GM23338 (cell line): ENCODE data around the gene CCNB1IP1. TPM values are rescaled to one million over a fixed set of nuclear protein-coding genes. Genes with fewer than 3 reads are reported as not detected.

Source experiments
- ATAC-seq: fragments of 200-7000 bp; cut with Tn5 transposase; 3 replicates; pipeline ENCODE4 v1.9.1; 2020
- DNase-seq: peaks from one replicate; pipeline ENCODE4 v3.0.0-alpha.2; 2015; ENCODE audit warnings: low spot score
- H2AFZ ChIP-seq: fragments of 200-600 bp; sonication (generic); 2 replicates; pipeline ENCODE4 v1.8.0; 2016; ENCODE audit warnings: antibody characterized with exemption, mild to moderate bottlenecking, moderate library complexity
- H3F3A ChIP-seq: fragments of 200-600 bp; sonication (generic); replicated peaks from 2 replicates; pipeline ENCODE4 v1.8.0; 2017; ENCODE audit warnings: antibody characterized with exemption, mixed run types, low read depth
- H3K27ac ChIP-seq: fragments of 200-600 bp; sonication (generic); 2 replicates; pipeline ENCODE4 v1.6.1; 2016; ENCODE audit warnings: low read depth
- H3K27me3 ChIP-seq: fragments of 200-600 bp; sonication (generic); 2 replicates; pipeline ENCODE4 v1.8.0; 2016; ENCODE audit warnings: mild to moderate bottlenecking, mixed run types, moderate library complexity; ENCODE audit not compliant: insufficient read depth
- H3K36me3 ChIP-seq: fragments of 200-600 bp; sonication (generic); 2 replicates; pipeline ENCODE4 v1.8.0; 2016; ENCODE audit warnings: mild to moderate bottlenecking; ENCODE audit not compliant: insufficient read depth
- H3K4me1 ChIP-seq: fragments of 200-600 bp; sonication (generic); 2 replicates; pipeline ENCODE4 v1.8.0; 2016; ENCODE audit warnings: mild to moderate bottlenecking, moderate library complexity; ENCODE audit not compliant: insufficient read depth
- H3K4me2 ChIP-seq: fragments of 200-600 bp; sonication (generic); 2 replicates; pipeline ENCODE4 v1.7.1; 2017; ENCODE audit warnings: mixed run types
- H3K4me3 ChIP-seq: fragments of 200-600 bp; sonication (generic); 2 replicates; pipeline ENCODE4 v1.6.1; 2016; ENCODE audit warnings: mixed run types
- H3K79me2 ChIP-seq: fragments of 200-600 bp; sonication (generic); replicated peaks from 2 replicates; pipeline ENCODE4 v1.8.0; 2017; ENCODE audit warnings: mild to moderate bottlenecking; ENCODE audit not compliant: insufficient read depth
- H3K9me2 ChIP-seq: fragments of 200-600 bp; sonication (generic); 2 replicates; pipeline ENCODE4 v1.8.0; 2017; ENCODE audit not compliant: insufficient read depth
- H4K20me1 ChIP-seq: fragments of 200-600 bp; sonication (generic); replicated peaks from 2 replicates; pipeline ENCODE4 v1.8.0; 2017; ENCODE audit warnings: mild to moderate bottlenecking; ENCODE audit not compliant: insufficient read depth
- H3K27ac Mint-ChIP-seq: 2 replicates; pipeline ENCODE4 v1.8.0; 2020; ENCODE audit warnings: inconsistent platforms, mild to moderate bottlenecking, moderate library complexity, mixed read lengths
- H3K27me3 Mint-ChIP-seq: 3 replicates; pipeline ENCODE4 v1.8.0; 2022; ENCODE audit warnings: low read depth, mild to moderate bottlenecking, moderate library complexity, mixed read lengths, inconsistent platforms; ENCODE audit not compliant: insufficient read depth, poor library complexity
- H3K36me3 Mint-ChIP-seq: 3 replicates; pipeline ENCODE4 v1.8.0; 2021; ENCODE audit warnings: low read depth, mild to moderate bottlenecking, inconsistent platforms, moderate library complexity, mixed read lengths
- H3K4me1 Mint-ChIP-seq: 3 replicates; pipeline ENCODE4 v1.8.0; 2020; ENCODE audit warnings: mild to moderate bottlenecking, inconsistent platforms, mixed read lengths
- H3K4me3 Mint-ChIP-seq: 3 replicates; pipeline ENCODE4 v1.8.0; 2021; ENCODE audit warnings: moderate library complexity, mild to moderate bottlenecking, inconsistent platforms, mixed read lengths
- H3K9me3 Mint-ChIP-seq: 3 replicates; pipeline ENCODE4 v1.8.0; 2020; ENCODE audit warnings: moderate library complexity, mild to moderate bottlenecking, inconsistent platforms, mixed read lengths
- EZH2 ChIP-seq: fragments of 200-600 bp; sonication (generic); IDR thresholded peaks from one replicate; pipeline ENCODE4 v1.8.0; 2017; ENCODE audit warnings: antibody characterized with exemption, mild to moderate bottlenecking, low read depth; ENCODE audit not compliant: unreplicated experiment
- EZH2phosphoT487 ChIP-seq: fragments of 200-600 bp; sonication (generic); IDR thresholded peaks from one replicate; pipeline ENCODE4 v1.8.1; 2018; ENCODE audit warnings: antibody characterized with exemption; ENCODE audit not compliant: unreplicated experiment
- POLR2AphosphoS5 ChIP-seq: IDR thresholded peaks from 2 replicates; pipeline ENCODE4 v1.6.1; 2016; ENCODE audit warnings: antibody characterized with exemption, low read depth
- ZNF114 ChIP-seq: fragments of 250-450 bp; sonication (Bioruptor Pico); IDR thresholded peaks from 2 replicates; pipeline ENCODE4 v1.5.0; 2020; ENCODE audit warnings: mild to moderate bottlenecking, moderate library complexity
- ZNF331 ChIP-seq: fragments of 250-450 bp; sonication (Bioruptor Pico); IDR thresholded peaks from 2 replicates; pipeline ENCODE4 v1.5.0; 2020; ENCODE audit warnings: low read depth, mild to moderate bottlenecking, moderate library complexity
- polyA plus RNA-seq: library from polyadenylated mRNA; unstranded; fragments of >200 nt; fragmentation: Nextera tagmentation; extraction: Ambion mirVana; gene quantifications from 2 replicates; pipeline ENCODE4 v1.2.1, GENCODE V29; 2016
- total RNA-seq: library from RNA; depleted of rRNA; stranded (reverse); fragments of >200 nt; shearing (Covaris generic); gene quantifications from 2 replicates; pipeline ENCODE4 v1.2.3, GENCODE V29; 2014
- TF ChIP-seq, protein P1 (sequence below): fragments of 250-450 bp; sonication (Bioruptor Pico); IDR thresholded peaks from 2 replicates; pipeline ENCODE4 v1.5.0; 2020; ENCODE audit warnings: mild to moderate bottlenecking, moderate library complexity
- TF ChIP-seq, protein P2 (sequence below): IDR thresholded peaks from 2 replicates; pipeline ENCODE4 v1.6.1; 2016; ENCODE audit warnings: antibody characterized with exemption
- TF ChIP-seq, protein P3 (sequence below): IDR thresholded peaks from one replicate; pipeline ENCODE4 v1.6.1; 2018; ENCODE audit warnings: antibody characterized with exemption; ENCODE audit not compliant: unreplicated experiment

CCNB1IP1 gene
- total and polyA plus RNA-seq, 2 experiments from 2014 or later: 108 to 254 TPM

DNA sequence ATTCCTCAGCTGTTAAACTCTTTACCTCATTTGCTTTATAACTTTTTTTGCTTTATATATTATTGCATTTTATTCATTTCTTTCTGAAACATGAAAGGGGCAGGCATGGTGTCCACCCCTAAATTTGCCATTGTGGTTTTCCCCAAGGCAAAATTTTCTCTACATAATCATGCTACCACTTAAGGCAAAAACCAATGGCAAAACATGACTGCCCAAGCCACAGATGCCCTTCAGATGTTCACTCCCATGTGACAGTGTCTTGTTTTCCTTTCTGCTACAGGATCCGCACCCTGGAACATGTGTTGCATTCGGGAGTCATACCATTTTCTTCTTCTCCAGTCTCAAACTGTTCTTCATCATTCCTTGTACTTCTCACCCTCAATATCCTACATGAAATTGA lies 55.7 kb downstream of the CCNB1IP1 start:
- no peak for TF ChIP-seq ZNF114 (CRISPR knock-in tag)
- Histone ChIP-seq H2AFZ (no peak overlapping the region), H3K4me2 (no peak overlapping the region), H3F3A (no peaks in the 10 kb centered on the region), H3K79me2 (no peaks in the 10 kb centered on the region), H3K4me3 (no peak overlapping the region), H3K27me3 (no peaks in the 10 kb centered on the region), H3K9me2 (0 out of 2 replicates have a peak, but pooled peaks cover 6% of the 10 kb centered on the region), H3K4me1 (no peaks in the 10 kb centered on the region), H3K36me3 (peaks cover 8% of the 10 kb centered on the region; the same call in 1 of the 2 replicates), H4K20me1 (no peaks in the 10 kb centered on the region), H3K27ac (no peak overlapping the region)
- no peak for DNase-seq
- Mint-ChIP-seq H3K9me3 (peaks cover 82% of the 10 kb centered on the region), H3K27me3 (peaks cover 10% of the 10 kb centered on the region), H3K4me1 (no peaks in the 10 kb centered on the region), H3K27ac (no peak overlapping the region), H3K4me3 (no peak overlapping the region), H3K36me3 (peaks cover 74% of the 10 kb centered on the region)
- no peak for ATAC-seq

DNA sequence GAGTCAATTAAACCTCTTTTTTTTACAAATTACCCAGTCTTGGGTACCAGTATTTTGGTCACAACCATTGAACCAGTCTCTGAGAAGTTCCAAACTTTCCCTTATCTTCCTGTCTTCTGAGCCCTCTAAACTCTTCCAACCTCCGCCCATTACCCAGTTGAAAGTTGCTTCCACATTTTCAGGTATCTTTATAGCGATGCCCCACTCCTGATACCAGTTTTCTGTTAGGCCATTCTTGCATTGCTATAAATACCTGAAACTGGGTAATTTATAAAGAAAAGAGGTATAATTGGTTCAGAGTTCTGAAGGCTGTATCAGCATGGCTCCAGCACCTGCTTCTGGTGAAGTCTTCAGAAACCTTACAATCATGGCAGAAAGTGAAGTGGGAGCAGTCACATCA lies 59.0 kb downstream of the CCNB1IP1 start:
- Histone ChIP-seq H3K27ac (no peak overlapping the region), H3K79me2 (no peaks in the 10 kb centered on the region), H3K4me2 (no peak overlapping the region), H4K20me1 (no peaks in the 10 kb centered on the region), H3K4me3 (no peak overlapping the region), H2AFZ (no peak overlapping the region), H3K9me2 (peaks cover 20% of the 10 kb centered on the region; the same call in 1 of the 2 replicates), H3F3A (no peaks in the 10 kb centered on the region), H3K4me1 (no peaks in the 10 kb centered on the region), H3K36me3 (peaks cover 8% of the 10 kb centered on the region; the same call in 1 of the 2 replicates), H3K27me3 (no peaks in the 10 kb centered on the region)
- H3K27ac Mint-ChIP-seq: no peak overlapping the region
- H3K36me3 Mint-ChIP-seq: peaks cover 52% of the 10 kb centered on the region
- DNase-seq: no peak
- 0 out of 3 replicates have a peak, but pooled peaks cover 3% of the 10 kb centered on the region for H3K4me1 Mint-ChIP-seq
- TF ChIP-seq ZNF331 (CRISPR knock-in tag): no peak
- TF ChIP-seq EZH2phosphoT487: no peak
- TF ChIP-seq, protein P1, sequence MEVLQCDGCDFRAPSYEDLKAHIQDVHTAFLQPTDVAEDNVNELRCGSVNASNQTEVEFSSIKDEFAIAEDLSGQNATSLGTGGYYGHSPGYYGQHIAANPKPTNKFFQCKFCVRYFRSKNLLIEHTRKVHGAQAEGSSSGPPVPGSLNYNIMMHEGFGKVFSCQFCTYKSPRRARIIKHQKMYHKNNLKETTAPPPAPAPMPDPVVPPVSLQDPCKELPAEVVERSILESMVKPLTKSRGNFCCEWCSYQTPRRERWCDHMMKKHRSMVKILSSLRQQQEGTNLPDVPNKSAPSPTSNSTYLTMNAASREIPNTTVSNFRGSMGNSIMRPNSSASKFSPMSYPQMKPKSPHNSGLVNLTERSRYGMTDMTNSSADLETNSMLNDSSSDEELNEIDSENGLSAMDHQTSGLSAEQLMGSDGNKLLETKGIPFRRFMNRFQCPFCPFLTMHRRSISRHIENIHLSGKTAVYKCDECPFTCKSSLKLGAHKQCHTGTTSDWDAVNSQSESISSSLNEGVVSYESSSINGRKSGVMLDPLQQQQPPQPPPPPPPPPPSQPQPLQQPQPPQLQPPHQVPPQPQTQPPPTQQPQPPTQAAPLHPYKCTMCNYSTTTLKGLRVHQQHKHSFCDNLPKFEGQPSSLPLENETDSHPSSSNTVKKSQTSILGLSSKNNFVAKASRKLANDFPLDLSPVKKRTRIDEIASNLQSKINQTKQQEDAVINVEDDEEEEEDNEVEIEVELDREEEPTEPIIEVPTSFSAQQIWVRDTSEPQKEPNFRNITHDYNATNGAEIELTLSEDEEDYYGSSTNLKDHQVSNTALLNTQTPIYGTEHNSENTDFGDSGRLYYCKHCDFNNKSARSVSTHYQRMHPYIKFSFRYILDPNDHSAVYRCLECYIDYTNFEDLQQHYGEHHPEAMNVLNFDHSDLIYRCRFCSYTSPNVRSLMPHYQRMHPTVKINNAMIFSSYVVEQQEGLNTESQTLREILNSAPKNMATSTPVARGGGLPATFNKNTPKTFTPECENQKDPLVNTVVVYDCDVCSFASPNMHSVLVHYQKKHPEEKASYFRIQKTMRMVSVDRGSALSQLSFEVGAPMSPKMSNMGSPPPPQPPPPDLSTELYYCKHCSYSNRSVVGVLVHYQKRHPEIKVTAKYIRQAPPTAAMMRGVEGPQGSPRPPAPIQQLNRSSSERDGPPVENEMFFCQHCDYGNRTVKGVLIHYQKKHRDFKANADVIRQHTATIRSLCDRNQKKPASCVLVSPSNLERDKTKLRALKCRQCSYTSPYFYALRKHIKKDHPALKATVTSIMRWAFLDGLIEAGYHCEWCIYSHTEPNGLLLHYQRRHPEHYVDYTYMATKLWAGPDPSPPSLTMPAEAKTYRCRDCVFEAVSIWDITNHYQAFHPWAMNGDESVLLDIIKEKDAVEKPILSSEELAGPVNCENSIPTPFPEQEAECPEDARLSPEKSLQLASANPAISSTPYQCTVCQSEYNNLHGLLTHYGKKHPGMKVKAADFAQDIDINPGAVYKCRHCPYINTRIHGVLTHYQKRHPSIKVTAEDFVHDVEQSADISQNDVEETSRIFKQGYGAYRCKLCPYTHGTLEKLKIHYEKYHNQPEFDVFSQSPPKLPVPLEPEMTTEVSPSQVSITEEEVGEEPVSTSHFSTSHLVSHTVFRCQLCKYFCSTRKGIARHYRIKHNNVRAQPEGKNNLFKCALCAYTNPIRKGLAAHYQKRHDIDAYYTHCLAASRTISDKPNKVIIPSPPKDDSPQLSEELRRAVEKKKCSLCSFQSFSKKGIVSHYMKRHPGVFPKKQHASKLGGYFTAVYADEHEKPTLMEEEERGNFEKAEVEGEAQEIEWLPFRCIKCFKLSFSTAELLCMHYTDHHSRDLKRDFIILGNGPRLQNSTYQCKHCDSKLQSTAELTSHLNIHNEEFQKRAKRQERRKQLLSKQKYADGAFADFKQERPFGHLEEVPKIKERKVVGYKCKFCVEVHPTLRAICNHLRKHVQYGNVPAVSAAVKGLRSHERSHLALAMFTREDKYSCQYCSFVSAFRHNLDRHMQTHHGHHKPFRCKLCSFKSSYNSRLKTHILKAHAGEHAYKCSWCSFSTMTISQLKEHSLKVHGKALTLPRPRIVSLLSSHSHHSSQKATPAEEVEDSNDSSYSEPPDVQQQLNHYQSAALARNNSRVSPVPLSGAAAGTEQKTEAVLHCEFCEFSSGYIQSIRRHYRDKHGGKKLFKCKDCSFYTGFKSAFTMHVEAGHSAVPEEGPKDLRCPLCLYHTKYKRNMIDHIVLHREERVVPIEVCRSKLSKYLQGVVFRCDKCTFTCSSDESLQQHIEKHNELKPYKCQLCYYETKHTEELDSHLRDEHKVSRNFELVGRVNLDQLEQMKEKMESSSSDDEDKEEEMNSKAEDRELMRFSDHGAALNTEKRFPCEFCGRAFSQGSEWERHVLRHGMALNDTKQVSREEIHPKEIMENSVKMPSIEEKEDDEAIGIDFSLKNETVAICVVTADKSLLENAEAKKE (CRISPR knock-in tag): no peak
- no peak for TF ChIP-seq EZH2
- TF ChIP-seq POLR2AphosphoS5: no peak
- TF ChIP-seq, protein P2, sequence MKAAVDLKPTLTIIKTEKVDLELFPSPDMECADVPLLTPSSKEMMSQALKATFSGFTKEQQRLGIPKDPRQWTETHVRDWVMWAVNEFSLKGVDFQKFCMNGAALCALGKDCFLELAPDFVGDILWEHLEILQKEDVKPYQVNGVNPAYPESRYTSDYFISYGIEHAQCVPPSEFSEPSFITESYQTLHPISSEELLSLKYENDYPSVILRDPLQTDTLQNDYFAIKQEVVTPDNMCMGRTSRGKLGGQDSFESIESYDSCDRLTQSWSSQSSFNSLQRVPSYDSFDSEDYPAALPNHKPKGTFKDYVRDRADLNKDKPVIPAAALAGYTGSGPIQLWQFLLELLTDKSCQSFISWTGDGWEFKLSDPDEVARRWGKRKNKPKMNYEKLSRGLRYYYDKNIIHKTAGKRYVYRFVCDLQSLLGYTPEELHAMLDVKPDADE: no peak
- TF ChIP-seq, protein P3, sequence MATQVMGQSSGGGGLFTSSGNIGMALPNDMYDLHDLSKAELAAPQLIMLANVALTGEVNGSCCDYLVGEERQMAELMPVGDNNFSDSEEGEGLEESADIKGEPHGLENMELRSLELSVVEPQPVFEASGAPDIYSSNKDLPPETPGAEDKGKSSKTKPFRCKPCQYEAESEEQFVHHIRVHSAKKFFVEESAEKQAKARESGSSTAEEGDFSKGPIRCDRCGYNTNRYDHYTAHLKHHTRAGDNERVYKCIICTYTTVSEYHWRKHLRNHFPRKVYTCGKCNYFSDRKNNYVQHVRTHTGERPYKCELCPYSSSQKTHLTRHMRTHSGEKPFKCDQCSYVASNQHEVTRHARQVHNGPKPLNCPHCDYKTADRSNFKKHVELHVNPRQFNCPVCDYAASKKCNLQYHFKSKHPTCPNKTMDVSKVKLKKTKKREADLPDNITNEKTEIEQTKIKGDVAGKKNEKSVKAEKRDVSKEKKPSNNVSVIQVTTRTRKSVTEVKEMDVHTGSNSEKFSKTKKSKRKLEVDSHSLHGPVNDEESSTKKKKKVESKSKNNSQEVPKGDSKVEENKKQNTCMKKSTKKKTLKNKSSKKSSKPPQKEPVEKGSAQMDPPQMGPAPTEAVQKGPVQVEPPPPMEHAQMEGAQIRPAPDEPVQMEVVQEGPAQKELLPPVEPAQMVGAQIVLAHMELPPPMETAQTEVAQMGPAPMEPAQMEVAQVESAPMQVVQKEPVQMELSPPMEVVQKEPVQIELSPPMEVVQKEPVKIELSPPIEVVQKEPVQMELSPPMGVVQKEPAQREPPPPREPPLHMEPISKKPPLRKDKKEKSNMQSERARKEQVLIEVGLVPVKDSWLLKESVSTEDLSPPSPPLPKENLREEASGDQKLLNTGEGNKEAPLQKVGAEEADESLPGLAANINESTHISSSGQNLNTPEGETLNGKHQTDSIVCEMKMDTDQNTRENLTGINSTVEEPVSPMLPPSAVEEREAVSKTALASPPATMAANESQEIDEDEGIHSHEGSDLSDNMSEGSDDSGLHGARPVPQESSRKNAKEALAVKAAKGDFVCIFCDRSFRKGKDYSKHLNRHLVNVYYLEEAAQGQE: no peak
- H3K4me3 Mint-ChIP-seq: no peak overlapping the region
- peaks cover 81% of the 10 kb centered on the region for H3K9me3 Mint-ChIP-seq
- no peak for ATAC-seq
- peaks cover 7% of the 10 kb centered on the region for H3K27me3 Mint-ChIP-seq
